Vagina (tissue), 2 donors: ENCODE results near the gene TRABD2B. TPM values are rescaled to one million over a fixed set of nuclear protein-coding genes. Genes with fewer than 3 reads are reported as not detected.

Experiments
- DNase-seq, 2 donors: peaks; one replicate each; pipeline ENCODE4 v3.0.0-alpha.2; 2017; ENCODE audit errors: extremely low spot score in 2 of 2
- H3K27ac ChIP-seq: fragments of 200-600 bp; sonication (generic); one replicate; pipeline ENCODE4 v1.5.1; 2019
- H3K27me3 ChIP-seq: fragments of 200-600 bp; sonication (generic); one replicate; pipeline ENCODE4 v1.5.1; 2019
- H3K36me3 ChIP-seq, 2 donors: fragments of 200-600 bp; sonication (generic); one replicate each; pipeline ENCODE4 v1.5.1; 2017 to 2019
- H3K4me1 ChIP-seq: fragments of 200-600 bp; sonication (generic); one replicate; pipeline ENCODE4 v1.5.1; 2019
- H3K4me3 ChIP-seq, 2 donors: fragments of 200-600 bp; sonication (generic); 1 replicate in 1 of 2; 2 replicates in 1 of 2; pipeline ENCODE4 v1.5.1; 2016 to 2019
- H3K9me3 ChIP-seq: fragments of 200-600 bp; sonication (generic); one replicate; pipeline ENCODE4 v1.5.1; 2019
- POLR2A ChIP-seq, 2 donors: fragments of 450-650 bp; IDR thresholded peaks; one replicate each; pipeline ENCODE4 v1.6.1; 2017; ENCODE audit warnings: antibody characterized with exemption in 2 of 2, mild to moderate bottlenecking in 2 of 2, moderate library complexity in 2 of 2
- POLR2AphosphoS5 ChIP-seq, 2 donors: sonication (generic); formaldehyde crosslinking; IDR thresholded peaks; one replicate each; pipeline ENCODE4 v1.9.0; 2017; ENCODE audit warnings: antibody characterized with exemption in 2 of 2, mild to moderate bottlenecking in 2 of 2, low read depth in 1 of 2; ENCODE audit not compliant: insufficient read depth in 1 of 2
- intact Hi-C: fragments of 100-400 bp; cut with DNase I; formaldehyde crosslinking; loops from one replicate; pipeline ENCODE4 v1.15.1; 2023
- total RNA-seq: library from RNA; depleted of rRNA; stranded (reverse); fragments of >200 nt; gene quantifications from one replicate; pipeline ENCODE4 v1.2.3, GENCODE V29; 2016
- TF ChIP-seq, protein P1 (sequence below), 3 experiments: fragments of 450-650 bp in 2 of 3; fragments of 200-600 bp in 1 of 3; sonication (generic) in 1 of 3; IDR thresholded peaks; one replicate each; pipeline ENCODE4 v1.5.1; 2017 to 2019; ENCODE audit warnings: antibody characterized with exemption in 3 of 3, mild to moderate bottlenecking in 2 of 3, moderate library complexity in 2 of 3

The TRABD2B gene
- total RNA-seq, 1 donor from 2014 or later: 5.6 TPM

DNA sequence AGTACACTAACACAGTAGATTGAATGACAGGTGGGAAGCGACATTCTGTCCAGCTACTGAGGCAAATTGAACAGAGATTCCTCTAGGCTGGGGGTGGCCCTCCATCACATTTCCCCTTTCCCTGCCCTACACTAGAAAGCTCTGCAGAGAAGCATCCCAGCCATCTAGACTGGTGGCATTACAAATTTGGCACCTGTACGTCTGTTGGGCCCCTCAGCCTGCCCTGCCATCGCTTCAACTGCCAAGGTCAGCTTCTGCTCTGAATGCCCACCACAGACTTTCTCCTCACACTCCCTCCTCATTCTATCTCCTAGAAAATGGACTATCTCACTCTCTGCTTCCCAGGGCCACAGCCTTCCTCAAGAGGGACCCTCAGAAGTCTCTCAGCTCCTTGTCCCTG lies 16.7 kb downstream of the TRABD2B start:
- Histone ChIP-seq H3K27me3 (no peaks in the 10 kb centered on the region), H3K27ac (no peak overlapping the region), H3K4me3 (no peak overlapping the region), H3K4me1 (no peaks in the 10 kb centered on the region), H3K36me3 (no peaks in the 10 kb centered on the region), H3K9me3 (no peaks in the 10 kb centered on the region)
- intact Hi-C loops: no loop called here
- DNase-seq: no peak
- TF ChIP-seq POLR2AphosphoS5 (IDR thresholded peaks at IDR 0.05; ENCODE audit: insufficient read depth in 1 of 2, low read depth in 1 of 2): no peak
- TF ChIP-seq, protein P1, sequence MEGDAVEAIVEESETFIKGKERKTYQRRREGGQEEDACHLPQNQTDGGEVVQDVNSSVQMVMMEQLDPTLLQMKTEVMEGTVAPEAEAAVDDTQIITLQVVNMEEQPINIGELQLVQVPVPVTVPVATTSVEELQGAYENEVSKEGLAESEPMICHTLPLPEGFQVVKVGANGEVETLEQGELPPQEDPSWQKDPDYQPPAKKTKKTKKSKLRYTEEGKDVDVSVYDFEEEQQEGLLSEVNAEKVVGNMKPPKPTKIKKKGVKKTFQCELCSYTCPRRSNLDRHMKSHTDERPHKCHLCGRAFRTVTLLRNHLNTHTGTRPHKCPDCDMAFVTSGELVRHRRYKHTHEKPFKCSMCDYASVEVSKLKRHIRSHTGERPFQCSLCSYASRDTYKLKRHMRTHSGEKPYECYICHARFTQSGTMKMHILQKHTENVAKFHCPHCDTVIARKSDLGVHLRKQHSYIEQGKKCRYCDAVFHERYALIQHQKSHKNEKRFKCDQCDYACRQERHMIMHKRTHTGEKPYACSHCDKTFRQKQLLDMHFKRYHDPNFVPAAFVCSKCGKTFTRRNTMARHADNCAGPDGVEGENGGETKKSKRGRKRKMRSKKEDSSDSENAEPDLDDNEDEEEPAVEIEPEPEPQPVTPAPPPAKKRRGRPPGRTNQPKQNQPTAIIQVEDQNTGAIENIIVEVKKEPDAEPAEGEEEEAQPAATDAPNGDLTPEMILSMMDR (IDR thresholded peaks at IDR 0.05): no peak
- TF ChIP-seq POLR2A (IDR thresholded peaks at IDR 0.05): no peak

DNA sequence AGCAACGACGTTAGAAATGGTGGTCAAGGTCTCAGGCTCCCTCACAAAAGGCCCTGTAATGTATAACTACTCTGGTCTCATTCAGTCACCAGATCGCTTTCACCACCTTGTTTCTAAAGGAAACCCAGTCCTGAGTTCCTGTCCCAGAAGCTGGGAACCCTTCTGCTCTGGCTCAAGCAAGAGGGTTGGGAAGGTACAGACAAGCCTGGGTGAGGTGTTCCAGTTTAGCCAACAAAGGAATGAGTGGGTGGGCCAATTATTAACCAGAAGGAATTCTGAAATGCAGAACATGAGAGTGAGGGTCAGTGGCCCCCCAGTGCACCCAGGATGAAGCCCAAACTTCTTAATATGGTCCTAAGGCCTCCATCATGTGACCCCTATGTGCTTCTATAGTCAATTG lies 17.5 kb downstream of the TRABD2B start:
- no peak for DNase-seq
- Histone ChIP-seq H3K27me3 (no peaks in the 10 kb centered on the region), H3K36me3 (no peaks in the 10 kb centered on the region), H3K9me3 (no peaks in the 10 kb centered on the region), H3K27ac (no peak overlapping the region), H3K4me3 (no peak overlapping the region), H3K4me1 (no peaks in the 10 kb centered on the region)
- intact Hi-C loops: no loop called here
- TF ChIP-seq POLR2A (IDR thresholded peaks at IDR 0.05): no peak
- TF ChIP-seq, protein P1 (IDR thresholded peaks at IDR 0.05): no peak
- TF ChIP-seq POLR2AphosphoS5 (IDR thresholded peaks at IDR 0.05; ENCODE audit: insufficient read depth in 1 of 2, low read depth in 1 of 2): no peak

DNA sequence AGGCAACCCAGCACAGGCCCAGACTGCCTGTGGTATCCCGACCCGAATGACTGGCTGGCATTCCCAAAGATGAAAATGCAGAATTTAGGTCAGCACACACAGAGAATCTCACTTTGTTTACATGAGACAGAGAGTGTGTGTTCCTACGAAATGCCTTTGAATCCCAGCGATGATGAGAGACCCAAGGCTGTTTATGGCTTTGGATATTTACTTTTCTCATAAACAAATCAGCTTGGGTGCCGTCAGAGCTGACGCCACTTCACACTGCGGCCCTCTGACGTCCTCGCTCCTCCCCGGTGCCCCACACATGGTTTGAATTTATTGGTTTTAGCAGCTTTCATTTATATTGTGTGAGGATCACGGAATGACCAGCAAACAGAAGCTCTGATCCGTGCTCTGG lies 18.7 kb downstream of the TRABD2B start:
- intact Hi-C loops: no loop called here
- no peak for DNase-seq
- Histone ChIP-seq H3K4me3 (no peak overlapping the region), H3K9me3 (no peaks in the 10 kb centered on the region), H3K36me3 (no peaks in the 10 kb centered on the region), H3K4me1 (no peaks in the 10 kb centered on the region), H3K27me3 (no peaks in the 10 kb centered on the region), H3K27ac (no peak overlapping the region)
- TF ChIP-seq, protein P1 (IDR thresholded peaks at IDR 0.05): no peak
- TF ChIP-seq POLR2AphosphoS5 (IDR thresholded peaks at IDR 0.05; ENCODE audit: insufficient read depth in 1 of 2, low read depth in 1 of 2) (no peak), POLR2A (IDR thresholded peaks at IDR 0.05) (no peak)

DNA sequence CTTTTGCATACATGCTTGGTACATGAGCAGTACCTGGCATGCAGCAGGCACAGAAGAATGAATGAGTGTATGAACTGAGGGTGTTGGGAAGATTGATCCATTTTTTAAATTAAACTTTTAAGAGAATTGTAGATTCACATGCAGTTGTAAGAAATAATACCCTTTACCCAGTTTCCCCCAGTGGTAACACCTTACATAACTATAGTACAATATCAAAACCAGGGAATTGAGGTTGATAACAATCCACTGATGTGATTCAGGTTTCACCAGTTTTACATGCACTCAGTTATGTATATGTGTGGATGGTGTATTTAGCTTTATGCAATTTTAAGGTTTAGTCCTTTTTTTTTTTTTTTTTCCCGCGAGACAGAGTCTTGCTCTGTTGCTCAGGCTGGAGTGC lies 20.5 kb downstream of the TRABD2B start:
- no peak for DNase-seq
- no peaks in the 10 kb centered on the region for H3K36me3 ChIP-seq
- H3K9me3 ChIP-seq: no peaks in the 10 kb centered on the region
- H3K4me1 ChIP-seq: no peaks in the 10 kb centered on the region
- intact Hi-C loops: no loop called here
- H3K27me3 ChIP-seq: no peaks in the 10 kb centered on the region
- H3K4me3 ChIP-seq: no peak overlapping the region
- H3K27ac ChIP-seq: no peak overlapping the region
- TF ChIP-seq, protein P1 (IDR thresholded peaks at IDR 0.05): no peak
- TF ChIP-seq POLR2A (IDR thresholded peaks at IDR 0.05) (no peak), POLR2AphosphoS5 (IDR thresholded peaks at IDR 0.05; ENCODE audit: insufficient read depth in 1 of 2, low read depth in 1 of 2) (no peak)

DNA sequence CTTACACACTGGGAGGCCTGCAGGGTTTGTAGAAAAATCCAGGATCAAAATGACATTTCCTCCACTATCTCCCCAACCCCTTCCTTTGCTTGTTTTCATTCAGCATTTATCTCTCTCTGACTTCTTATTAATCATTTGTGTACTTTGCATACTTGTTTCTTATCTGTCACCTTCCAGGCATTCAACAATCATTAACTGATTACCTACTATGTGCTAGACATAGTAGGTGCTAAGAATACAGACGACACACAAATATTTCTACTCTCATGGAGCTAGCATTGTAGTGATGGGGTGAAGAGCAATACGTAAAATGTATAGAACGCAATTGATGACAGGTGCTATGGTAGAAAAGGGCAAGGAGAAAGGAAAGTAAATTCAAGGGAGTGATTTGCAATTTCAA lies 20.9 kb downstream of the TRABD2B start:
- Histone ChIP-seq H3K27ac (no peak overlapping the region), H3K27me3 (no peaks in the 10 kb centered on the region), H3K9me3 (no peaks in the 10 kb centered on the region), H3K4me1 (no peaks in the 10 kb centered on the region), H3K4me3 (no peak overlapping the region), H3K36me3 (no peaks in the 10 kb centered on the region)
- TF ChIP-seq, protein P1 (IDR thresholded peaks at IDR 0.05): no peak
- no peak for TF ChIP-seq POLR2A (IDR thresholded peaks at IDR 0.05)
- TF ChIP-seq POLR2AphosphoS5 (IDR thresholded peaks at IDR 0.05; ENCODE audit: insufficient read depth in 1 of 2, low read depth in 1 of 2): no peak
- intact Hi-C loops: no loop called here
- no peak for DNase-seq
